SK-N-MC (cell line): ENCODE measurements around the gene NPBWR2.

Source experiments
- EZH2 ChIP-seq: fragments of 200-600 bp; sonication (generic); IDR thresholded peaks from one replicate; pipeline ENCODE4 v1.6.1; 2017; ENCODE audit warnings: antibody characterized with exemption
- FOXP2 ChIP-seq: optimal IDR thresholded peaks from 2 replicates; pipeline ENCODE3; 2011; ENCODE audit warnings: mild to moderate bottlenecking, moderate library complexity; ENCODE audit not compliant: insufficient read depth; ENCODE audit errors: extremely low read length, control extremely low read depth
- POLR2AphosphoS5 ChIP-seq: IDR thresholded peaks from 2 replicates; pipeline ENCODE4 v1.6.1; 2012; ENCODE audit warnings: mild to moderate bottlenecking, low read depth, low read length, borderline replicate concordance

GRCh38 chr20:64055396-64055892, 51.9 kb downstream of the NPBWR2 start:
- TF ChIP-seq POLR2AphosphoS5 (no peak), EZH2 (no peak), FOXP2 (no peak)
